DOHH2 (cell line): ENCODE measurements around the gene TMEM132D.

Experiments
- H3F3A ChIP-seq: fragments of 200-600 bp; sonication (generic), shearing (Covaris generic); 2 replicates; pipeline ENCODE4 v1.6.0; 2016; ENCODE audit warnings: antibody characterized with exemption, mild to moderate bottlenecking; ENCODE audit not compliant: control insufficient read depth, insufficient read depth
- H3K27ac ChIP-seq: fragments of 200-600 bp; sonication (generic); 2 replicates; pipeline ENCODE4 v1.5.1; 2014; ENCODE audit warnings: low read depth, mild to moderate bottlenecking, low read length, moderate library complexity
- H3K27me3 ChIP-seq: fragments of 200-600 bp; sonication (generic); 2 replicates; pipeline ENCODE4 v1.6.1; 2014; ENCODE audit warnings: mild to moderate bottlenecking, low read length, mixed read lengths; ENCODE audit not compliant: control insufficient read depth
- H3K36me3 ChIP-seq: fragments of 200-600 bp; sonication (generic); 2 replicates; pipeline ENCODE4 v1.6.1; 2014; ENCODE audit warnings: mild to moderate bottlenecking, low read length, moderate library complexity, mixed read lengths; ENCODE audit not compliant: control insufficient read depth
- H3K4me1 ChIP-seq: fragments of 200-600 bp; sonication (generic); 2 replicates; pipeline ENCODE4 v1.6.1; 2014; ENCODE audit warnings: mild to moderate bottlenecking, low read length, mixed read lengths; ENCODE audit not compliant: control insufficient read depth
- H3K4me2 ChIP-seq: fragments of 200-600 bp; sonication (generic); 2 replicates; pipeline ENCODE4 v1.6.0; 2014; ENCODE audit warnings: mild to moderate bottlenecking, low read length, moderate library complexity
- H3K4me3 ChIP-seq: fragments of 200-600 bp; sonication (generic); 2 replicates; pipeline ENCODE4 v1.5.1; 2014; ENCODE audit warnings: mild to moderate bottlenecking, low read length, mixed read lengths
- H3K79me2 ChIP-seq: fragments of 200-600 bp; sonication (generic); 2 replicates; pipeline ENCODE4 v1.6.1; 2014; ENCODE audit warnings: mild to moderate bottlenecking, low read length, mixed read lengths; ENCODE audit not compliant: control insufficient read depth
- H3K9me2 ChIP-seq: fragments of 200-600 bp; sonication (generic); replicated peaks from 2 replicates; pipeline ENCODE4 v1.6.1; 2014; ENCODE audit warnings: mild to moderate bottlenecking, low read length, mixed read lengths; ENCODE audit not compliant: control insufficient read depth
- H3K9me3 ChIP-seq: fragments of 200-600 bp; sonication (generic); 2 replicates; pipeline ENCODE4 v1.6.1; 2014; ENCODE audit warnings: antibody characterized with exemption, low read length, mixed read lengths; ENCODE audit not compliant: control insufficient read depth, insufficient read depth
- H4K20me1 ChIP-seq: fragments of 200-600 bp; sonication (generic); 2 replicates; pipeline ENCODE4 v1.6.0; 2014; ENCODE audit warnings: low read depth, mild to moderate bottlenecking, antibody characterized with exemption, low read length, moderate library complexity; ENCODE audit not compliant: control insufficient read depth, insufficient read depth
- CTCF ChIP-seq: fragments of 200-600 bp; sonication (generic); IDR thresholded peaks from one replicate; pipeline ENCODE4 v1.5.1; 2014; ENCODE audit warnings: antibody characterized with exemption, mild to moderate bottlenecking, low read depth, low read length; ENCODE audit not compliant: poor library complexity, severe bottlenecking
- EZH2phosphoT487 ChIP-seq: fragments of 200-600 bp; sonication (generic); IDR thresholded peaks from 2 replicates; pipeline ENCODE4 v1.6.1; 2017; ENCODE audit warnings: borderline replicate concordance, mild to moderate bottlenecking, antibody characterized with exemption, low read length, moderate library complexity, mixed read lengths

The TMEM132D gene

DNA sequence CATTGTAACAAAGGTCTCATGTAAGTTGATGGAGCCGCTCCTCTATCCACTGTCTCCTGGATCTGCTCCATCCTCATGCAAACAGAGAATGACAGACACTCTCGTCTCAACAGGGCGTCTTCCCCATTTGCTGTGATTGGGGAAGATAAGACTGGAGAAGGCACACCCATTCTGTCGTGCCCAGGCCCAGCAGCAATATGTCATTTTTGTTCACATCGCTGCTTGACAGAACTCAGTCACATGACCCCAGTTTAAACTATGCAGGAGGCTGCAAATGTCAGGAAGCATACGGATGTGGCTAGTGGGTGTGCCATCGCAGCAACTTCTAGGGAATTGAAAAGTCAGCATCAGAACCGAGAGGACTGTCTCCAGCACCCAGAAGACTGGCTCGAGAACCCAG is 290.5 kb downstream of the TMEM132D start:
- no peak for TF ChIP-seq CTCF
- TF ChIP-seq EZH2phosphoT487: no peak
- no peaks in the 10 kb centered on the region; the same call in 1 of the 2 replicates for H3K9me3 ChIP-seq
- H3K79me2 ChIP-seq: no peaks in the 10 kb centered on the region
- H3K4me3 ChIP-seq: no peak overlapping the region
- no peaks in the 10 kb centered on the region for H3K4me1 ChIP-seq
- H3K4me2 ChIP-seq: no peak overlapping the region
- no peaks in the 10 kb centered on the region for H3F3A ChIP-seq
- H3K27ac ChIP-seq: no peak overlapping the region
- no peaks in the 10 kb centered on the region for H3K9me2 ChIP-seq
- H3K36me3 ChIP-seq: no peaks in the 10 kb centered on the region
- H3K27me3 ChIP-seq: no peaks in the 10 kb centered on the region
- no peaks in the 10 kb centered on the region for H4K20me1 ChIP-seq

DNA sequence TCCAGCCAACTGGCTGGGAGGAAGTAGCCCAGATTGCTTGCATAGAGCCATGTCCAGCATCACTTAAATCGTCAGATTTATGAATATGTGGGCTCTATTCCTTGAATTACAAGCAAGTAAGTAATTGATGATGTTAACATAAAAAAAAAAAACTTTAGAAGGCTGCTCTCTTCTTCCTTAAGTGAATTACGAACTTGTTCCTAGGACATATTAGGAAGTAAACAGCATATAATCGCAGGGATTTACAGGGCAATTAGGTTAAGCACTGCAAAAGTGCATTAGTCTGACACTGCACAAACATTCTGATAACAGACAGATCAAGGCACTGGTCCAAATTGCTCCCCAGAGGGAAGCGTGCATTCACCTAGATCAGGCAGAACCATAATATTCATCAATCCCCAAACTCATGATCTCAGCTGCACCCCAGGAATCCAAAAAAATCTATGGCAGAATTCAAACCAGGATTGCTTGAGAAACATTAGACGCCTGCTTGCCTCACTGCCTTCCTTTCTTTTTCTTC is 293.2 kb downstream of the TMEM132D start:
- Histone ChIP-seq H3K9me2 (no peaks in the 10 kb centered on the region), H3K27me3 (no peaks in the 10 kb centered on the region), H3K36me3 (no peaks in the 10 kb centered on the region), H3K79me2 (no peaks in the 10 kb centered on the region), H3K4me2 (no peak overlapping the region), H3K9me3 (no peaks in the 10 kb centered on the region), H3K4me3 (no peak overlapping the region), H4K20me1 (no peaks in the 10 kb centered on the region), H3F3A (no peaks in the 10 kb centered on the region), H3K4me1 (no peaks in the 10 kb centered on the region), H3K27ac (no peak overlapping the region)
- TF ChIP-seq CTCF: no peak
- TF ChIP-seq EZH2phosphoT487: no peak

- no peak for TF ChIP-seq EZH2phosphoT487
- no peak for TF ChIP-seq CTCF
- H3K27me3 ChIP-seq: no peaks in the 10 kb centered on the region
- H3F3A ChIP-seq: no peaks in the 10 kb centered on the region
- H3K9me2 ChIP-seq: no peaks in the 10 kb centered on the region
- H3K36me3 ChIP-seq: no peaks in the 10 kb centered on the region
- H3K79me2 ChIP-seq: no peaks in the 10 kb centered on the region
- H3K4me1 ChIP-seq: no peaks in the 10 kb centered on the region
- H3K9me3 ChIP-seq: no peaks in the 10 kb centered on the region
- H4K20me1 ChIP-seq: no peaks in the 10 kb centered on the region
- no peak overlapping the region for H3K4me2 ChIP-seq
- no peak overlapping the region for H3K4me3 ChIP-seq
- no peak overlapping the region for H3K27ac ChIP-seq
These were observed 296.1 kb downstream of the TMEM132D start for GRCh38 chr12:129607756-129608155.
